K562 (cell line): ENCODE results near the gene EML2. TPM values are rescaled to one million over a fixed set of nuclear protein-coding genes. Genes with fewer than 3 reads are reported as not detected.
A peak's percentile ranks its signal among the peaks of the same experiment; 100 is the strongest.

Experiments used
- ASH1L ChIP-seq: fragments of 450-650 bp; IDR thresholded peaks from 2 replicates; pipeline ENCODE4 v1.6.1; 2018; ENCODE audit warnings: borderline replicate concordance, mild to moderate bottlenecking, low read depth; ENCODE audit not compliant: partially characterized antibody
- BCOR ChIP-seq: fragments of 450-650 bp; IDR thresholded peaks from 2 replicates; pipeline ENCODE4 v1.6.1; 2016
- CHD2 ChIP-seq: IDR thresholded peaks from 2 replicates; pipeline ENCODE4 v1.6.1; 2011; ENCODE audit warnings: low read depth, low read length
- CSDE1 ChIP-seq, 2 experiments: fragments of 450-650 bp; IDR thresholded peaks; 2 replicates each; pipeline ENCODE4 v1.6.1; 2016; ENCODE audit warnings: mild to moderate bottlenecking in 1 of 2
- MED1 ChIP-seq: sonication (generic); formaldehyde crosslinking; IDR thresholded peaks from 2 replicates; pipeline ENCODE4 v1.8.1; 2023; ENCODE audit warnings: missing genetic modification reagents, borderline replicate concordance
- SETDB1 ChIP-seq: IDR thresholded peaks from one replicate; pipeline ENCODE4 v1.6.1; 2012; ENCODE audit warnings: low read length, control low read depth, inconsistent platforms
- SIN3A ChIP-seq, 2 experiments: fragments of 150-350 bp in 1 of 2; IDR thresholded peaks; 2 replicates each; pipeline ENCODE4 v1.6.1; 2011 to 2016; ENCODE audit warnings: borderline replicate concordance in 2 of 2, low read depth in 2 of 2, low read length in 2 of 2, mild to moderate bottlenecking in 2 of 2, moderate library complexity in 2 of 2; ENCODE audit not compliant: control insufficient read depth in 1 of 2
- SRSF1 ChIP-seq: fragments of 200-400 bp; formaldehyde crosslinking; IDR thresholded peaks from 2 replicates; pipeline ENCODE4 v1.6.1; 2017; ENCODE audit warnings: mild to moderate bottlenecking, low read depth, low read length, moderate library complexity
- TAF1 ChIP-seq: IDR thresholded peaks from 2 replicates; pipeline ENCODE4 v1.6.1; 2011; ENCODE audit warnings: mild to moderate bottlenecking, low read length, moderate library complexity; ENCODE audit not compliant: insufficient read depth, control insufficient read depth, severe bottlenecking; ENCODE audit errors: extremely low read depth
- TAF7 ChIP-seq: fragments of 450-650 bp; IDR thresholded peaks from 2 replicates; pipeline ENCODE4 v1.6.1; 2016; ENCODE audit warnings: missing genetic modification characterization, missing compliant biosample characterization
- ZBTB1 ChIP-seq: sonication (generic); formaldehyde crosslinking; IDR thresholded peaks from 2 replicates; pipeline ENCODE4 v1.8.1; 2023; ENCODE audit warnings: missing genetic modification reagents, low read depth, mild to moderate bottlenecking, borderline replicate concordance
- ZNF778 ChIP-seq: fragments of 450-650 bp; formaldehyde crosslinking; IDR thresholded peaks from 2 replicates; pipeline ENCODE4 v1.4.0; 2020; ENCODE audit warnings: mild to moderate bottlenecking, moderate library complexity
- polyA plus RNA-seq, 8 experiments: library from polyadenylated mRNA; depleted of rRNA in 4 of 8; stranded (reverse) in 5 of 8; unstranded in 3 of 8; fragments of >200 nt; fragmentation: Nextera tagmentation in 2 of 8; fragmentation: Illumina TruSeq in 1 of 8; extraction: Ambion mirVana in 2 of 8; extraction: Trizol in 1 of 8; gene quantifications; 2 replicates each; pipeline versions ENCODE4 v1.2.1 to v1.2.3, GENCODE V29; 2011 to 2014; ENCODE audit warnings: inconsistent platforms in 1 of 8, missing spikeins in 1 of 8
- total RNA-seq, 7 experiments: library from RNA; depleted of rRNA in 6 of 7; stranded (reverse); fragments of >200 nt in 6 of 7; fragmentation: Illumina TruSeq in 2 of 7; extraction: Trizol in 2 of 7; gene quantifications; 2 replicates each; pipeline versions ENCODE4 v1.2.1 to v1.2.3, GENCODE V29; 2011 to 2021; ENCODE audit warnings: low replicate concordance in 1 of 7
- TF ChIP-seq, protein P1 (sequence below): fragments of 250-450 bp; sonication (Bioruptor Pico); IDR thresholded peaks from 2 replicates; pipeline ENCODE4 v1.5.0; 2020; ENCODE audit warnings: mild to moderate bottlenecking
- TF ChIP-seq, protein P2 (sequence below): fragments of 450-650 bp; IDR thresholded peaks from 2 replicates; pipeline ENCODE4 v1.6.1; 2017; ENCODE audit warnings: antibody characterized with exemption, mild to moderate bottlenecking
- TF ChIP-seq, protein P3 (sequence below): sonication (generic); formaldehyde crosslinking; IDR thresholded peaks from 2 replicates; pipeline ENCODE4 v1.8.0; 2022; ENCODE audit warnings: mild to moderate bottlenecking, missing genetic modification reagents
- TF ChIP-seq, protein P4 (sequence below): sonication (generic); formaldehyde crosslinking; IDR thresholded peaks from 2 replicates; pipeline ENCODE4 v1.8.1; 2022; ENCODE audit warnings: missing genetic modification reagents

EML2 gene
- total and polyA plus RNA-seq, 9 of the 15 experiments (the other 6 are each of a cell fraction or from before 2014, with no cell fraction given): 2.6 to 69.6 (median 24.8) TPM

DNA sequence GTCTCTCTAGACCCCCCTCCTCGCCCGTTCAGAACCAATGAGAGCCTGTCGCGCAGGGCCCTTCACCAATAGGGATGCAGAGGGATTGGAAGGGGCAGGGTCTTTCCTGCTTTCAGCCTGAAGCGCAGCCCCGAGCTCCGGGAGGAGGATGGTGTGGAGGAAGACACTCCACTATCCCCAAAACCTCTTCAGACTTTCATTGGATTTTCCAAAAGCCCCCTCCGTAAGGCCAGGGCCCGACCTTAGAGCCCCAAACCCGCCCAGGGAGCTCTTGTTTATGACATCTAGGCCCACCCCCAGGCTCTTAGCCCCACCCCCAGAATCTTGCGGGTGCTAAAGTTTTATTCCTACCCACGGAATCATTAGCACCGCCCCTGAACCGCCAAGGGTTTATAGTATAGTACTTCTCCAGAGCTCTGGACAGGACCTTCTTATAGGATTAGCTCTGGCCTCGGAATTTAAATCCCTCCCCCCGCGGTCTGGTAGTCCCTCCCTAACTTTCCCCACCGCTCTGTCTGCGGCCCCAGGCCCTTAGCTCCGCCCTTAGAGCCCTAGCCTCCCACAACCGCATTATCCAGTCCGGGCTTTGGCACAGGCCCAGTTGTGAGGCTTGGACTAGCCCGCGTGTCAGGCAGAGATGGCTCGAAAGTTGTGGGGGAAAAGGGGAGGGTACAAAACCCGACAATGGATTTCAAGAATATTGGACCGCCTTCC lies 6.6 kb upstream of the EML2 start (continued):
- TF ChIP-seq ZBTB1 (CRISPR knock-in tag): no peak
- no peak; a peak in 1 of 4 replicates for TF ChIP-seq SIN3A (IDR thresholded peaks at IDR 0.05; ENCODE audit: borderline replicate concordance in 2 of 2, control insufficient read depth in 1 of 2, low read depth in 2 of 2, low read length in 2 of 2)
- TF ChIP-seq ZNF778 (CRISPR knock-in tag): no peak
- TF ChIP-seq CHD2: peak; percentile 82
- TF ChIP-seq SRSF1: no peak
- TF ChIP-seq, protein P1, sequence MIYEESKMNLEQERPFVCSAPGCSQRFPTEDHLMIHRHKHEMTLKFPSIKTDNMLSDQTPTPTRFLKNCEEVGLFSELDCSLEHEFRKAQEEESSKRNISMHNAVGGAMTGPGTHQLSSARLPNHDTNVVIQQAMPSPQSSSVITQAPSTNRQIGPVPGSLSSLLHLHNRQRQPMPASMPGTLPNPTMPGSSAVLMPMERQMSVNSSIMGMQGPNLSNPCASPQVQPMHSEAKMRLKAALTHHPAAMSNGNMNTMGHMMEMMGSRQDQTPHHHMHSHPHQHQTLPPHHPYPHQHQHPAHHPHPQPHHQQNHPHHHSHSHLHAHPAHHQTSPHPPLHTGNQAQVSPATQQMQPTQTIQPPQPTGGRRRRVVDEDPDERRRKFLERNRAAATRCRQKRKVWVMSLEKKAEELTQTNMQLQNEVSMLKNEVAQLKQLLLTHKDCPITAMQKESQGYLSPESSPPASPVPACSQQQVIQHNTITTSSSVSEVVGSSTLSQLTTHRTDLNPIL (CRISPR knock-in tag): no peak
- peak; percentile 99 for TF ChIP-seq BCOR
- TF ChIP-seq CSDE1 (IDR thresholded peaks at IDR 0.05): no peak; a peak in 1 of 4 replicates
- peak; percentile 89 for TF ChIP-seq ASH1L
- TF ChIP-seq, protein P2, sequence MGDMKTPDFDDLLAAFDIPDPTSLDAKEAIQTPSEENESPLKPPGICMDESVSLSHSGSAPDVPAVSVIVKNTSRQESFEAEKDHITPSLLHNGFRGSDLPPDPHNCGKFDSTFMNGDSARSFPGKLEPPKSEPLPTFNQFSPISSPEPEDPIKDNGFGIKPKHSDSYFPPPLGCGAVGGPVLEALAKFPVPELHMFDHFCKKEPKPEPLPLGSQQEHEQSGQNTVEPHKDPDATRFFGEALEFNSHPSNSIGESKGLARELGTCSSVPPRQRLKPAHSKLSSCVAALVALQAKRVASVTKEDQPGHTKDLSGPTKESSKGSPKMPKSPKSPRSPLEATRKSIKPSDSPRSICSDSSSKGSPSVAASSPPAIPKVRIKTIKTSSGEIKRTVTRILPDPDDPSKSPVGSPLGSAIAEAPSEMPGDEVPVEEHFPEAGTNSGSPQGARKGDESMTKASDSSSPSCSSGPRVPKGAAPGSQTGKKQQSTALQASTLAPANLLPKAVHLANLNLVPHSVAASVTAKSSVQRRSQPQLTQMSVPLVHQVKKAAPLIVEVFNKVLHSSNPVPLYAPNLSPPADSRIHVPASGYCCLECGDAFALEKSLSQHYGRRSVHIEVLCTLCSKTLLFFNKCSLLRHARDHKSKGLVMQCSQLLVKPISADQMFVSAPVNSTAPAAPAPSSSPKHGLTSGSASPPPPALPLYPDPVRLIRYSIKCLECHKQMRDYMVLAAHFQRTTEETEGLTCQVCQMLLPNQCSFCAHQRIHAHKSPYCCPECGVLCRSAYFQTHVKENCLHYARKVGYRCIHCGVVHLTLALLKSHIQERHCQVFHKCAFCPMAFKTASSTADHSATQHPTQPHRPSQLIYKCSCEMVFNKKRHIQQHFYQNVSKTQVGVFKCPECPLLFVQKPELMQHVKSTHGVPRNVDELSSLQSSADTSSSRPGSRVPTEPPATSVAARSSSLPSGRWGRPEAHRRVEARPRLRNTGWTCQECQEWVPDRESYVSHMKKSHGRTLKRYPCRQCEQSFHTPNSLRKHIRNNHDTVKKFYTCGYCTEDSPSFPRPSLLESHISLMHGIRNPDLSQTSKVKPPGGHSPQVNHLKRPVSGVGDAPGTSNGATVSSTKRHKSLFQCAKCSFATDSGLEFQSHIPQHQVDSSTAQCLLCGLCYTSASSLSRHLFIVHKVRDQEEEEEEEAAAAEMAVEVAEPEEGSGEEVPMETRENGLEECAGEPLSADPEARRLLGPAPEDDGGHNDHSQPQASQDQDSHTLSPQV: no peak; the same call in 1 of the 2 replicates
- TF ChIP-seq, protein P3, sequence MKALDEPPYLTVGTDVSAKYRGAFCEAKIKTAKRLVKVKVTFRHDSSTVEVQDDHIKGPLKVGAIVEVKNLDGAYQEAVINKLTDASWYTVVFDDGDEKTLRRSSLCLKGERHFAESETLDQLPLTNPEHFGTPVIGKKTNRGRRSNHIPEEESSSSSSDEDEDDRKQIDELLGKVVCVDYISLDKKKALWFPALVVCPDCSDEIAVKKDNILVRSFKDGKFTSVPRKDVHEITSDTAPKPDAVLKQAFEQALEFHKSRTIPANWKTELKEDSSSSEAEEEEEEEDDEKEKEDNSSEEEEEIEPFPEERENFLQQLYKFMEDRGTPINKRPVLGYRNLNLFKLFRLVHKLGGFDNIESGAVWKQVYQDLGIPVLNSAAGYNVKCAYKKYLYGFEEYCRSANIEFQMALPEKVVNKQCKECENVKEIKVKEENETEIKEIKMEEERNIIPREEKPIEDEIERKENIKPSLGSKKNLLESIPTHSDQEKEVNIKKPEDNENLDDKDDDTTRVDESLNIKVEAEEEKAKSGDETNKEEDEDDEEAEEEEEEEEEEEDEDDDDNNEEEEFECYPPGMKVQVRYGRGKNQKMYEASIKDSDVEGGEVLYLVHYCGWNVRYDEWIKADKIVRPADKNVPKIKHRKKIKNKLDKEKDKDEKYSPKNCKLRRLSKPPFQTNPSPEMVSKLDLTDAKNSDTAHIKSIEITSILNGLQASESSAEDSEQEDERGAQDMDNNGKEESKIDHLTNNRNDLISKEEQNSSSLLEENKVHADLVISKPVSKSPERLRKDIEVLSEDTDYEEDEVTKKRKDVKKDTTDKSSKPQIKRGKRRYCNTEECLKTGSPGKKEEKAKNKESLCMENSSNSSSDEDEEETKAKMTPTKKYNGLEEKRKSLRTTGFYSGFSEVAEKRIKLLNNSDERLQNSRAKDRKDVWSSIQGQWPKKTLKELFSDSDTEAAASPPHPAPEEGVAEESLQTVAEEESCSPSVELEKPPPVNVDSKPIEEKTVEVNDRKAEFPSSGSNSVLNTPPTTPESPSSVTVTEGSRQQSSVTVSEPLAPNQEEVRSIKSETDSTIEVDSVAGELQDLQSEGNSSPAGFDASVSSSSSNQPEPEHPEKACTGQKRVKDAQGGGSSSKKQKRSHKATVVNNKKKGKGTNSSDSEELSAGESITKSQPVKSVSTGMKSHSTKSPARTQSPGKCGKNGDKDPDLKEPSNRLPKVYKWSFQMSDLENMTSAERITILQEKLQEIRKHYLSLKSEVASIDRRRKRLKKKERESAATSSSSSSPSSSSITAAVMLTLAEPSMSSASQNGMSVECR: 0 out of 2 replicates have a peak, but pooled peaks have one; percentile 59
- no peak for TF ChIP-seq MED1 (CRISPR knock-in tag)
- TF ChIP-seq TAF7 (tag): no peak
- TF ChIP-seq TAF1: no peak
- TF ChIP-seq, protein P4, sequence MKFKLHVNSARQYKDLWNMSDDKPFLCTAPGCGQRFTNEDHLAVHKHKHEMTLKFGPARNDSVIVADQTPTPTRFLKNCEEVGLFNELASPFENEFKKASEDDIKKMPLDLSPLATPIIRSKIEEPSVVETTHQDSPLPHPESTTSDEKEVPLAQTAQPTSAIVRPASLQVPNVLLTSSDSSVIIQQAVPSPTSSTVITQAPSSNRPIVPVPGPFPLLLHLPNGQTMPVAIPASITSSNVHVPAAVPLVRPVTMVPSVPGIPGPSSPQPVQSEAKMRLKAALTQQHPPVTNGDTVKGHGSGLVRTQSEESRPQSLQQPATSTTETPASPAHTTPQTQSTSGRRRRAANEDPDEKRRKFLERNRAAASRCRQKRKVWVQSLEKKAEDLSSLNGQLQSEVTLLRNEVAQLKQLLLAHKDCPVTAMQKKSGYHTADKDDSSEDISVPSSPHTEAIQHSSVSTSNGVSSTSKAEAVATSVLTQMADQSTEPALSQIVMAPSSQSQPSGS (CRISPR knock-in tag): no peak
- no peak for TF ChIP-seq SETDB1
